ENCODE data around the gene LUC7L2.
"Not testable (repeated sequence)": the region's sequence is repeated elsewhere in the genome, so short reads cannot be mapped to it uniquely, and the experiment has no call there.

The LUC7L2 gene

DNA sequence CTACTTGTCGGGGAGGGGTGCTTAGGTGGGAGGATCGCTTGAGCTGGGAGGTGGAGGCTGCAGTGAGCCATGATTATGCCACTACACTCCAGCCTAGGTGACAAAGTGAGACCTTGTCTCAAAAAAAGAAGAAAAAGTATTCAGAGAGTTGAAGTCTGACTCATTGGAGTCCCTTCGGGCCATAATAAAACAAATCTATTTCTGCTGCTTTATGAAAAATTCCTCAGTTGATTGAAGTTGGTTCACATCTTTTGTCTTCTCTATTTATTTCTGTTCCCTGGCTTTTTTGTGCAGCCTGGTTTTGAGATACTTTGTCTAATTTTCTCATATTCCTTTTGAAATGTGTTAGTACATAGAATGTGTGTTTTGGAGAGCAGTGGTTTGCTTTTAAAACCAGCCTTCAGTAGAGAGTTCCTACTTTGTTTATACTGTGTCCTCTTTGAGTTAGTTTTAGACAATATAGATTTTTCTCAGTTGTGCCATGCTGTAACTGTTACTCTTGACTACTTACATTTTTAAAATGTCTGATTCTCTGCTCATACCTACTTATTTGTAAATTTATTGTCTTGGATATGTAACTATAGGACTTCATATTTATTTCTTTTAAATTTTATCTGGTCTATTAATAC lies 36.7 kb downstream of the LUC7L2 start:
- Mint-ChIP-seq H3K27ac (no peak overlapping the region), H3K4me1 (ENCODE audit: low read depth) (peaks cover 23% of the 10 kb centered on the region), H3K27me3 (ENCODE audit: low read depth) (no peaks in the 10 kb centered on the region), H3K36me3 (ENCODE audit: low read depth) (peaks cover 31% of the 10 kb centered on the region), H3K4me3 (no peak overlapping the region), H3K9me3 (no peaks in the 10 kb centered on the region)

- Mint-ChIP-seq H3K9me3 (no peaks in the 10 kb centered on the region), H3K27ac (peak overlapping the region; percentile 50), H3K36me3 (ENCODE audit: low read depth) (peaks cover 32% of the 10 kb centered on the region), H3K4me1 (ENCODE audit: low read depth) (peaks cover 23% of the 10 kb centered on the region), H3K27me3 (ENCODE audit: low read depth) (no peaks in the 10 kb centered on the region), H3K4me3 (no peak overlapping the region)
These were observed 37.5 kb downstream of the LUC7L2 start for GRCh38 chr7:139397192-139397591.

DNA sequence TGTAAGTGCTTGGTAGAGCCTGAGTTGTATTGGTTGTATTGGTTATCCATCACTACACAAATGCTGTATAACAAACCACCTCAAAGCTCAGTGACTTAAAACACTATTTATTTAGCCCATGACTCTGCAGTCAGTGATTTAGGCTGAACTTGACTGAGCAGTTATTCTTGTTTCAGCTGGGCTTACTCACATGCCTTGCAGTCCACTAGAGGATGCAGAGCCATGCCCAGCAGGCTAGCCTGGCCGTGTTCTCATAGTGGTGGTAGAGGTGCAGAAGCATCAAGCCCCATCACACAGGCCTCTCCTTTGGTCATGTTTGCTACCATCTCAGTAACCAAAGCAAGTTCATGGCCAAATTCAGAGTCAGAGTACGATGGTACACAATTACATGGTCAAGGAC lies 43.9 kb downstream of the LUC7L2 start:
- no peak overlapping the region for H3K4me3 Mint-ChIP-seq
- no peaks in the 10 kb centered on the region for H3K27me3 Mint-ChIP-seq (ENCODE audit: low read depth)

GRCh38 chr7:139407555-139407954 lies 47.9 kb downstream of the LUC7L2 start:
- no peaks in the 10 kb centered on the region for H3K27me3 Mint-ChIP-seq (ENCODE audit: low read depth)

More for the DNA sequence above, 43.9 kb downstream of the LUC7L2 start:
- Mint-ChIP-seq H3K4me1 (ENCODE audit: low read depth) (peaks cover 5% of the 10 kb centered on the region), H3K27ac (no peak overlapping the region), H3K36me3 (ENCODE audit: low read depth) (peaks cover 45% of the 10 kb centered on the region), H3K9me3 (no peaks in the 10 kb centered on the region)

DNA sequence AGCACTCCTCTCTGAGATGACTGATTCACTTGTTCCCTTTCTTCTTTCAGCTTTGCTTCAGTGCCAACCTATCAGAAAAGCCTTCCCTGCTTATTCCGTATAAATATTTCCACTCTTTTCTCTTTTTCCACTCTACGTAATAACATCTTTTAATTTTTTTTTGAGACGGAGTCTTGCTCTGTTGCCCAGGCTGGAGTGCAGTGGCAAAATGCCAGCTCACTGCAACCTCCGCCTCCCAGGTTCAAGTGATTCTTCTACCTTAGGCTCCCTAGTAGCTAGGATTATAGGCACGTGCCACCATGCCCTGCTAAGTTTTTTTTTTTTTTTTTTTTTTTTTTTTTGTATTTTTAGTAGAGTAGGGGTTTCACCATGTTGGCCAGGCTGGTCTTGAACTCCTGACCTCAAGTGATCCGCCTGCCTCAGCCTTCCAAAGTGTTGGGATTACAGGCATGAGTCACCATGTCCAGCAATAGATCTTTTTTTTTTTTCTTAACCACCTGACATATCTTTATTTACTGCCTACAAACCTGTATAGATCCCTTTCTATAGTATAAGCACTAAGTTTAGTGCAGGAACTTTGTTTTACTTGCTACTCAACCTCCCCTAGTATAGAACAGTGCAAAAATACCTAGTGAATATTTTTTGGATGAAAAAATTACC lies 55.2 kb downstream of the LUC7L2 start:
- not testable (repeated sequence) for H3K4me3 Mint-ChIP-seq; H3K9me3 Mint-ChIP-seq; H3K27ac Mint-ChIP-seq; H3K27me3 Mint-ChIP-seq (ENCODE audit: low read depth); H3K4me1 Mint-ChIP-seq (ENCODE audit: low read depth)
- peaks cover 46% of the 10 kb centered on the region for H3K36me3 Mint-ChIP-seq (ENCODE audit: low read depth)

More at GRCh38 chr7:139407555-139407954, 47.9 kb downstream of the LUC7L2 start:
- H3K9me3 Mint-ChIP-seq, result no peaks in the 10 kb centered on the region
- H3K4me3 Mint-ChIP-seq, result no peak overlapping the region
- H3K4me1 Mint-ChIP-seq (ENCODE audit: low read depth), result peaks cover 7% of the 10 kb centered on the region
- H3K27ac Mint-ChIP-seq, result no peak overlapping the region
- peaks cover 51% of the 10 kb centered on the region for H3K36me3 Mint-ChIP-seq (ENCODE audit: low read depth)

- no peaks in the 10 kb centered on the region for H3K4me1 Mint-ChIP-seq (ENCODE audit: low read depth)
- no peak overlapping the region for H3K4me3 Mint-ChIP-seq
- H3K36me3 Mint-ChIP-seq (ENCODE audit: low read depth), result peaks cover 44% of the 10 kb centered on the region
- H3K27me3 Mint-ChIP-seq (ENCODE audit: low read depth), result no peaks in the 10 kb centered on the region
- H3K9me3 Mint-ChIP-seq, result no peaks in the 10 kb centered on the region
- no peak overlapping the region for H3K27ac Mint-ChIP-seq
These were observed 56.7 kb downstream of the LUC7L2 start for GRCh38 chr7:139416405-139416804.

- Mint-ChIP-seq H3K27me3 (ENCODE audit: low read depth) (no peaks in the 10 kb centered on the region), H3K4me3 (no peak overlapping the region), H3K27ac (no peak overlapping the region), H3K9me3 (no peaks in the 10 kb centered on the region), H3K4me1 (ENCODE audit: low read depth) (no peaks in the 10 kb centered on the region), H3K36me3 (ENCODE audit: low read depth) (peaks cover 40% of the 10 kb centered on the region)
These were observed 57.8 kb downstream of the LUC7L2 start for GRCh38 chr7:139417478-139417877.

- Mint-ChIP-seq H3K27ac (no peak overlapping the region), H3K27me3 (ENCODE audit: low read depth) (no peaks in the 10 kb centered on the region), H3K9me3 (no peaks in the 10 kb centered on the region), H3K4me3 (no peak overlapping the region), H3K36me3 (ENCODE audit: low read depth) (peaks cover 31% of the 10 kb centered on the region), H3K4me1 (ENCODE audit: low read depth) (no peaks in the 10 kb centered on the region)
These were observed 61.4 kb downstream of the LUC7L2 start for GRCh38 chr7:139421123-139421522.

DNA sequence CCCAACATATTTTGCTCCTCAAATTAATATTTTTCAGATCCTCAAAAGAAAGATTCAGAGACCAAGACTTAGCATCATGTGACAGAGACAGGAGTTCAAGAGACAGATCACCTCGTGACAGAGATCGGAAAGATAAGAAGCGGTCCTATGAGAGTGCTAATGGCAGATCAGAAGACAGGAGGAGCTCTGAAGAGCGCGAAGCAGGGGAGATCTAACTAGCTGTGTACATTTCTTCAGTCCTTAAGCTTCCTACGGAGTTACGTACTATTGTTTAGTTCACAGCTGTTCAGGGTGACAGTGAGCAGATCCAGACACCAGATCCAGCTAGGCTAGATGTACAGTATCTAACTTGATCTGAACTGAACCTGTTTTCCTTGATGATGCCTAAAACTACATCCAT lies 62.4 kb downstream of the LUC7L2 start:
- H3K4me1 Mint-ChIP-seq (ENCODE audit: low read depth), result no peaks in the 10 kb centered on the region
- H3K4me3 Mint-ChIP-seq, result no peak overlapping the region
- no peak overlapping the region for H3K27ac Mint-ChIP-seq
- no peaks in the 10 kb centered on the region for H3K27me3 Mint-ChIP-seq (ENCODE audit: low read depth)
- H3K36me3 Mint-ChIP-seq (ENCODE audit: low read depth), result peaks cover 25% of the 10 kb centered on the region
- no peaks in the 10 kb centered on the region for H3K9me3 Mint-ChIP-seq

DNA sequence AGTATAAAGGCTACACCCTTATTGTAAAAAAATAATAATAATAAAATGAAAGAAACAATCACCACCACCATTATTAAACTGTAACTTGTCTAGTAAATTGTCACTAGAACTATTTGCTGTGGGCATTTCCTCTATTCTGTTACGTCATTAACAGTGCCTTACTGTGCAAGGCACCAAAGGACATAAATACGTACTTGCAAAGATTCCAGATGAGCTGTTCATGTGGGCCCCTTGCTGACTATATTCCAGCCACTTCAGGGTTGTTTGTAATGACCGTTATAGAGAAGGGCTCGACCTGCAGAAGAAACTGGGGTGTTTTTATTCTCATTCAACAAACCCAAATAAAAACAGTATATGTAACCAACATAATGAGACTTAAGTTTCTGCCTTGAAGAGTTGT lies 63.4 kb downstream of the LUC7L2 start:
- H3K4me1 Mint-ChIP-seq (ENCODE audit: low read depth), result no peaks in the 10 kb centered on the region
- no peak overlapping the region for H3K4me3 Mint-ChIP-seq
- H3K9me3 Mint-ChIP-seq, result no peaks in the 10 kb centered on the region
- peaks cover 20% of the 10 kb centered on the region for H3K36me3 Mint-ChIP-seq (ENCODE audit: low read depth)
- H3K27ac Mint-ChIP-seq, result no peak overlapping the region
- no peaks in the 10 kb centered on the region for H3K27me3 Mint-ChIP-seq (ENCODE audit: low read depth)

- no peaks in the 10 kb centered on the region for H3K27me3 Mint-ChIP-seq (ENCODE audit: low read depth)
- H3K9me3 Mint-ChIP-seq, result no peaks in the 10 kb centered on the region
- H3K4me1 Mint-ChIP-seq (ENCODE audit: low read depth), result no peaks in the 10 kb centered on the region
- H3K27ac Mint-ChIP-seq, result no peak overlapping the region
- no peak overlapping the region for H3K4me3 Mint-ChIP-seq
- H3K36me3 Mint-ChIP-seq (ENCODE audit: low read depth), result peaks cover 19% of the 10 kb centered on the region
These were observed 64.3 kb downstream of the LUC7L2 start for GRCh38 chr7:139424004-139424403.

DNA sequence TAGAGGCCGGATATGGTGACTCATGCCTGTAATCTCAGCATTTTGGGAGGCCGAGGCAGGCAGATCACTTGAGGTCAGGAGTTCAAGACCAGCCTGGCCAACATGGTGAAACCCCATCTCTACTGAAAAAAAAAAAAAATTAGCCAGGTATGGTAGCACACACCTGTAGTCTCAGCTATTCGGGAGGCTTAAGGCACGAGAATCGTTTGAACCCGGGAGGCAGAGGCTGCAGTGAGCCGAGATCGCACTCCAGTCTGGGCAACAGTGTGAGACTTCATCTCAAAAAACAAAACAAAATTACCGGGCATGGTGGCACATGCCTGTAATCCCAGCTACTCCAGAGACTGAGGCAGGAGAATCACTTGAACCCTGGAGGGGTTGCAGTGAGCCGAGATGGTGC lies 66.0 kb downstream of the LUC7L2 start:
- not testable (repeated sequence) for H3K27me3 Mint-ChIP-seq (ENCODE audit: low read depth); H3K27ac Mint-ChIP-seq; H3K4me3 Mint-ChIP-seq; H3K36me3 Mint-ChIP-seq (ENCODE audit: low read depth); H3K9me3 Mint-ChIP-seq; H3K4me1 Mint-ChIP-seq (ENCODE audit: low read depth)

DNA sequence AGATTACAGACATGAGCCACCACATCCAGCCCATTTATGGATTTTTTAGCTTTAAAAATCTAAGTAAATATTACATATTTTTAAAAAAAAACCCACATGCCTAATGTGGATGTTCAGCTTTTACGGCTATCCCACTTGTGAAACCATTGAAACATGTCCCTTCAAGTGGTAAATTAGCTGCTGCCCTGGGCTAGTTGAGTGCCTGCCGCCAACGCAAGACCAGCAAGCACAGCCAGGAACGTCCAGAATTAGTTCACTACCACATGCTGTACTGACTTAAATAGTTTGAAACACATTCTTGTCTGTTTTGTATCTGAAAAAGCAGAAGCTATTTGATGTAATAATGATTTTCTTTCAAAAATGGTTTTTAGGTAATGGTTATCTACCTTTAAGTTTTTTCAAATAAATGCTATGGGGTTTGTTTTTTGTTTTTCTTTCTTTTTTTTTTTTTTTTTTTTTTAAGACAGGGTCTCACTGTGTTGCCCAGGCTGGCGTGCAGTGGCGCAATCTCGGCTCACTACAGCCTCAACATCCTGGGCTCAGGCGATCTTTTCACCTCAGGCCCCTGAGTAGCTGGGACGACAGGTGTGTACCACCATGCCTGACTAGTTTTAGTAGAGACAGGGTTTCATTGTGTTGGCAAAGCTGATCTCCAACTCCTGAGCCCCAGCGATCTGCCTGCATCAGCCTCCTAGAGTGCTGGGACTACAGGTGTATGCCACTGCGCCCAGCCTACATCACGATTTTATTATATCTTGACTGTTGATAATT lies 66.7 kb downstream of the LUC7L2 start:
- H3K9me3 Mint-ChIP-seq, result no peaks in the 10 kb centered on the region
- H3K4me3 Mint-ChIP-seq, result no peak overlapping the region
- H3K27me3 Mint-ChIP-seq (ENCODE audit: low read depth), result no peaks in the 10 kb centered on the region
- H3K36me3 Mint-ChIP-seq (ENCODE audit: low read depth), result peaks cover 9% of the 10 kb centered on the region
- no peaks in the 10 kb centered on the region for H3K4me1 Mint-ChIP-seq (ENCODE audit: low read depth)
- no peak overlapping the region for H3K27ac Mint-ChIP-seq

GRCh38 chr7:139427029-139427420 lies 67.3 kb downstream of the LUC7L2 start:
- Mint-ChIP-seq H3K27ac (no peak overlapping the region), H3K4me3 (no peak overlapping the region), H3K27me3 (ENCODE audit: low read depth) (no peaks in the 10 kb centered on the region), H3K36me3 (ENCODE audit: low read depth) (peaks cover 6% of the 10 kb centered on the region), H3K9me3 (no peaks in the 10 kb centered on the region), H3K4me1 (ENCODE audit: low read depth) (no peaks in the 10 kb centered on the region)

GRCh38 chr7:139427788-139428187 lies 68.1 kb downstream of the LUC7L2 start:
- H3K9me3 Mint-ChIP-seq, result no peaks in the 10 kb centered on the region
- no peak overlapping the region for H3K27ac Mint-ChIP-seq
- H3K27me3 Mint-ChIP-seq (ENCODE audit: low read depth), result no peaks in the 10 kb centered on the region
- peaks cover 5% of the 10 kb centered on the region for H3K36me3 Mint-ChIP-seq (ENCODE audit: low read depth)
- H3K4me3 Mint-ChIP-seq, result no peak overlapping the region
- no peaks in the 10 kb centered on the region for H3K4me1 Mint-ChIP-seq (ENCODE audit: low read depth)
